Mucosa of descending colon (tissue), 3 donors: ENCODE results near the gene ISM1. TPM values are rescaled to one million over a fixed set of nuclear protein-coding genes. Genes with fewer than 3 reads are reported as not detected.

Experiments
- ATAC-seq: fragments of 200-7000 bp; cut with Tn5 transposase; one replicate; pipeline ENCODE4 v1.9.1; 2020; ENCODE audit warnings: mild to moderate bottlenecking, moderate library complexity
- DNase-seq, 3 donors: peaks; one replicate each; pipeline ENCODE4 v3.0.0-alpha.2; 2020
- H3K36me3 ChIP-seq: fragments of 200-600 bp; one replicate; pipeline ENCODE4 v1.8.0; 2021; ENCODE audit warnings: low read depth, mild to moderate bottlenecking
- H3K4me1 ChIP-seq: fragments of 200-600 bp; one replicate; pipeline ENCODE4 v1.8.0; 2021; ENCODE audit warnings: low read depth, mild to moderate bottlenecking
- H3K4me3 ChIP-seq: fragments of 200-600 bp; one replicate; pipeline ENCODE4 v1.8.0; 2021; ENCODE audit warnings: mild to moderate bottlenecking
- H3K9me3 ChIP-seq: fragments of 200-600 bp; one replicate; pipeline ENCODE4 v1.8.0; 2021; ENCODE audit warnings: mild to moderate bottlenecking
- intact Hi-C, 2 donors: fragments of 100-400 bp; cut with DNase I in 1 of 2; cut with micrococcal nuclease in 1 of 2; formaldehyde crosslinking; loops; one replicate each; pipeline versions ENCODE4 v1.11.0 to v1.11.1; 2022; cut with DNase I, micrococcal nuclease
- total RNA-seq, 3 donors: library from RNA; stranded (reverse); fragmentation: NEBNext Ultra II Directional in 2 of 3; extraction: Animal tissue kit (Norgen Biotek cat#: 25700) in 2 of 3; gene quantifications; one replicate each; pipeline versions ENCODE4 v1.2.1 to v1.2.4, GENCODE V29; 2021 to 2023
- TF ChIP-seq, protein P1 (sequence below): fragments of 200-600 bp; IDR thresholded peaks from one replicate; pipeline ENCODE4 v1.8.0; 2022; ENCODE audit warnings: antibody characterized with exemption, mild to moderate bottlenecking
- donor health status: DM: no; HTN: no; CAD: no; lungs with moderate emphysema.
- donor health status: DM: no; HTN: no; CAD: no.
- donor health status: DM: no; HTN: yes; CAD: no.

ISM1 gene
- total RNA-seq, 3 donors from 2014 or later = 0.14 to 0.72 (median 0.66) TPM

DNA sequence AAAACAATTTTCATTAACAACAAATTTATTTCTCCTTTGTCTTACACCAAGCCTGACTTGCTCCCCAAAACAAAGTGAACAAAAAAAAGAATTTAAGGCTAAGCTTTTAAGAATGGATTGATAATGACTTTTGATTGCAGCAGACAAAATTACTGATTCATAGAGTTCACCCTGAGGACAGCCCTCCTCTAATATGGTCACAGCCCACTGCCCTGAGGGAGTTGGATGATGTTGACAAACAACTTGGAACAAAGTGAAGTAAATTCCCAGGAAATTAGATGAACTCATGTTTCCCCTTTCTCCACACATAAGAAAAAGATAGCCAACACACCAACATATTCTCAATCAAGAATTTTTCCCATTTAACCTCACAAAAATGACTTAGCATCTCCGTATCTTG is 7.7 kb upstream of the ISM1 start:
- TF ChIP-seq, protein P1, sequence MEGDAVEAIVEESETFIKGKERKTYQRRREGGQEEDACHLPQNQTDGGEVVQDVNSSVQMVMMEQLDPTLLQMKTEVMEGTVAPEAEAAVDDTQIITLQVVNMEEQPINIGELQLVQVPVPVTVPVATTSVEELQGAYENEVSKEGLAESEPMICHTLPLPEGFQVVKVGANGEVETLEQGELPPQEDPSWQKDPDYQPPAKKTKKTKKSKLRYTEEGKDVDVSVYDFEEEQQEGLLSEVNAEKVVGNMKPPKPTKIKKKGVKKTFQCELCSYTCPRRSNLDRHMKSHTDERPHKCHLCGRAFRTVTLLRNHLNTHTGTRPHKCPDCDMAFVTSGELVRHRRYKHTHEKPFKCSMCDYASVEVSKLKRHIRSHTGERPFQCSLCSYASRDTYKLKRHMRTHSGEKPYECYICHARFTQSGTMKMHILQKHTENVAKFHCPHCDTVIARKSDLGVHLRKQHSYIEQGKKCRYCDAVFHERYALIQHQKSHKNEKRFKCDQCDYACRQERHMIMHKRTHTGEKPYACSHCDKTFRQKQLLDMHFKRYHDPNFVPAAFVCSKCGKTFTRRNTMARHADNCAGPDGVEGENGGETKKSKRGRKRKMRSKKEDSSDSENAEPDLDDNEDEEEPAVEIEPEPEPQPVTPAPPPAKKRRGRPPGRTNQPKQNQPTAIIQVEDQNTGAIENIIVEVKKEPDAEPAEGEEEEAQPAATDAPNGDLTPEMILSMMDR = no peak
- Histone ChIP-seq H3K36me3 (no peaks in the 10 kb centered on the region), H3K4me1 (no peaks in the 10 kb centered on the region), H3K9me3 (no peaks in the 10 kb centered on the region), H3K4me3 (no peak overlapping the region)
- ATAC-seq (no peak), DNase-seq (no peak)
- intact Hi-C loops = no loop called here

DNA sequence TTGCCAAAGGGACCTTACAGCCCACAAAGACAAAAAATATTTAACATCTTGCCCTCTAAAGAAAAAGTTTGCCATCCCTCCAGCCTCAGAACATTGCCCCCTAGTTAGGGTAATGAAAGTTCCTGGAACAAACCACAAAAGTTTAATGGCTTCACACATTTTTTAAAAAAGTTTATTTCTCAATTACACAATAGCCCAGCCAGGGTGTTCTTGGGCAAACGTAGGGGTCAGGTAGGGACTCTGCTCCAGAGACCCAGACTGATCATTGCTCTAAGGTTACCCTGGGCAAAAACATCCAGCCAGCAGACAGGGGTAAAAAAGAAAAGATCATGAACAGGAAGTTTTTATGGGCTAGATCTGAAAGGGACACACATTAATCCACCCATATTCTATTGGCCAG is 4.5 kb upstream of the ISM1 start:
- Histone ChIP-seq H3K36me3 (no peaks in the 10 kb centered on the region), H3K4me3 (no peak overlapping the region), H3K9me3 (no peaks in the 10 kb centered on the region), H3K4me1 (peaks cover 14% of the 10 kb centered on the region)
- no peak for DNase-seq
- intact Hi-C loops = no loop called here
- TF ChIP-seq, protein P1 = no peak
- ATAC-seq = no peak

DNA sequence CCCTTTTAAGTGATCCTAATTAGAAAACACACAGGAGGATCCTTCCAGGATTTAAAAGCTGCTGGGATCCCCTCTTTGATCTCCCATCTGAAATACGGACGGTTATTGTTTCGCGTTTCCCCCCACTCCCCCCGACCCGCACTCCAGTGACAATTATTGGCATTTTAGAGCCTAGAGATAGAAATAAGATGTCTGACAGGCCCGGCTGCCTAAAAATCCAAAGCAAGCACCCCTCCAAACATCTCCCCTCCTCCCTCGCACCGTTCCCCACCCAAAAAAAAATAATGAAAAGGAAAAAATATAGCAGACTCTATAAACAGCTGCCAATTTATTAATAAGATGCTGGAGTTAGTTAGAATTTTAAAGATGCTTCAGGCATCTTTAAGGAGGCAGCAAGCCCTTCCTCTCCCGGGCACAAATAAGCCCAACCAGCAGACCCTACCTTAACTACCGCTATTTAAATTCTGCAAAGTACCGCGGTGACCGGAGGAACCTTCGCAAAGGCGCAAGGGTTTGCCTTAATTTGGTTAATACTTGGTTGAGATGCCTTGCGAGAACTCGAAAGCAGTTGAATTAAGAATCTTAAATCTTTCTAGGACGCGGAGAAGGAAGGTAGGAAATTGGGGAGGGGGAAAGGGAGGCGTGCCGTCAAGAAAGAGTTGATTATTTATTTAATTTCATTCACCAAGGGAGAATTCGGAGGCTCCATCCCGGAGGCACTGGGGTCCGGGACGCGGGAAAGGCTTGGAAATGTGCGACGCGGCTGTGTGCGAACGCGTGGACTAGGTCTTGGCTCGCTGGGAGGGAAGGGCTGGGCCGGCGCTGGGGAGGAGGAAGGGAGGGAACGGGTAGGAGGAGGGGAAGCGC is 1.5 kb upstream of the ISM1 start:
- Histone ChIP-seq H3K4me3 (no peak overlapping the region), H3K36me3 (no peaks in the 10 kb centered on the region), H3K9me3 (no peaks in the 10 kb centered on the region), H3K4me1 (peaks cover 18% of the 10 kb centered on the region)
- intact Hi-C loops = no loop called here
- no peak for DNase-seq
- TF ChIP-seq, protein P1 = no peak
- peak; percentile 58 for ATAC-seq

DNA sequence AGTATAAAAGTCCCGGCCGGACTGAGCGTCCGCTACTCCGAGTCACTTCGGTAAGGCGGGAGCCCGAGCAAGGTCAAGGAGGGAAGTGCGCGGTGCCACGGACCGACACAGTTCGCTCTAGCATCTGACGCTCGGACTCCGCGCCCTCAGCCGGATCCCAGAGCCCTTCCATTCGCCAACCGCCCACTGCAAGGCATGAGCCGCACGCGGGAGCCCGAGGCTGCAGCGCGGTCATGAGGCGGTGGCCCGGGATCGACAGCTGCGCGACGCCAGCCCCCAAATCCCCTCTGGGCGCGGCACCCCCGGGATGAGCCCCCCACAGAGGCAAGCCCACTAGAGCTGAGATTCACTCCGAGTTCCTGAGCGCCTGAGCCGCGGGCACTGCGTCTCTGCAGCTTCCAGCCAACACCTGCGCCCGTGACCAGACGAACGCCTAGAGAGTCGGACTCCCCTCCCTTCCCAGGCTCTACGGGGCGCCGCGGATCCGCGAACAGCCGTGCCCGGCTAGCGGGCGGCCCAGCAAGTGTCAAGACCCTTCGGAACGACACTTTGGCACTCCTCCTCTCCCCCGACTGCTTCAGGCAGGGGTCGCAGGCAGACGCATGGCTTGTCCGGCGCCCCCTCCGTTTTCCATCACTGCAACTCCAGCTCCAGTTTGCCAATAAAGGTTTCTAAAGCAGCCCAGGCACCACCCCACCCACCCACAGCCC is 725 bp upstream of the ISM1 start:
- TF ChIP-seq, protein P1 = no peak
- ATAC-seq (peak; percentile 56), DNase-seq (peak; percentile 41 to 53 (median 52))
- no peaks in the 10 kb centered on the region for H3K9me3 ChIP-seq
- no peaks in the 10 kb centered on the region for H3K36me3 ChIP-seq
- H3K4me1 ChIP-seq = peaks cover 18% of the 10 kb centered on the region
- no peak overlapping the region for H3K4me3 ChIP-seq
- intact Hi-C loops = no loop called here

DNA sequence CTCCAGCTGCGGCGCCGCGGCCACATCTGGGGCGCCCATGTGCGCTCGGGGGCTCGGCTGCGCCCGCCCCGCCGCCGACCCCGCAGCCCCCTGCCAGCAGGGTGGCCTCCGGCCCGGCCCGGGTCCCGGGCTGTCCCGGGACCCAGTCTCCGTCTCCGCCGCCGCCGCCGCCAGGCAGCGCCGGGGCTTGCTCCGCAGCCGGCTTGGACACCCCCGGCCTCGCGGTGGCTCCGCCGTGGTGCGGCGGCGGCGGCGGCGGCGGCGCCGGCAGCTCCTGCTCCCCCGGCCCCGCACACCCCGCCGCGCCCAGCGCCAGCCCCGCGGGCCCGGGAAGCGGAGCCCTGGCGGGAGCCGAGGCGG is 219 bp downstream of the ISM1 start:
- Histone ChIP-seq H3K36me3 (no peaks in the 10 kb centered on the region), H3K4me3 (no peak overlapping the region), H3K4me1 (peaks cover 18% of the 10 kb centered on the region), H3K9me3 (no peaks in the 10 kb centered on the region)
- no peak for ATAC-seq
- intact Hi-C loops = no loop called here
- TF ChIP-seq, protein P1 = no peak
- DNase-seq = no peak
